Measurements from ENCODE around the gene NGEF. TPM values are rescaled to one million over a fixed set of nuclear protein-coding genes. Genes with fewer than 3 reads are reported as not detected.

Gene NGEF
- total RNA-seq, 4 donors from 2014 or later: 14.4 to 25.0 (median 17.9) TPM

DNA sequence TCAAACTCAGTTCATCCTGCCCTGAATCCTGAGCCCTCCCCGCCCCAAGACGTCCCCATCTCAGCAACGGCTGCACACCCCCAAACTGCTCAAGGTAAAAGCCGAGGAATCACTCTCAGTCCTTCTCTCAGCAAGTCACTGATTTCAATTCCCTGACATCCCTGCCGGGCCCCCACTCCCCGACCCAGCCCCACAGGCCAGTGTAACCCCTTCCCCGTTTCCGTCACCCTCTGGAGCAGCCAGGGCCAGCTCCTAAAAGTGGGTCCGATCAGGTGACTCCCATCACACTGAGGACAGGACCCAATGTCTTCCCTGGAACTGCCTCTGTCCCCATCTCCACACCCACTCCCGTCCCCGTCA, 122.5 kb downstream of the NGEF start:
- no peaks in the 10 kb centered on the region for H3K27me3 ChIP-seq
- H3K9me3 ChIP-seq: no peaks in the 10 kb centered on the region
- peaks cover 3% of the 10 kb centered on the region for H3K36me3 ChIP-seq
- DNase-seq (ENCODE audit: low spot score in 2 of 2): no peak
- H3K27ac ChIP-seq: no peak overlapping the region
- no peak overlapping the region for H3K4me3 ChIP-seq
- H3K4me1 ChIP-seq: peaks cover 20% of the 10 kb centered on the region
- TF ChIP-seq POLR2A (IDR thresholded peaks at IDR 0.05) (no peak), EP300 (IDR thresholded peaks at IDR 0.05) (no peak), POLR2AphosphoS5 (IDR thresholded peaks at IDR 0.05) (no peak)
- TF ChIP-seq, protein P1, sequence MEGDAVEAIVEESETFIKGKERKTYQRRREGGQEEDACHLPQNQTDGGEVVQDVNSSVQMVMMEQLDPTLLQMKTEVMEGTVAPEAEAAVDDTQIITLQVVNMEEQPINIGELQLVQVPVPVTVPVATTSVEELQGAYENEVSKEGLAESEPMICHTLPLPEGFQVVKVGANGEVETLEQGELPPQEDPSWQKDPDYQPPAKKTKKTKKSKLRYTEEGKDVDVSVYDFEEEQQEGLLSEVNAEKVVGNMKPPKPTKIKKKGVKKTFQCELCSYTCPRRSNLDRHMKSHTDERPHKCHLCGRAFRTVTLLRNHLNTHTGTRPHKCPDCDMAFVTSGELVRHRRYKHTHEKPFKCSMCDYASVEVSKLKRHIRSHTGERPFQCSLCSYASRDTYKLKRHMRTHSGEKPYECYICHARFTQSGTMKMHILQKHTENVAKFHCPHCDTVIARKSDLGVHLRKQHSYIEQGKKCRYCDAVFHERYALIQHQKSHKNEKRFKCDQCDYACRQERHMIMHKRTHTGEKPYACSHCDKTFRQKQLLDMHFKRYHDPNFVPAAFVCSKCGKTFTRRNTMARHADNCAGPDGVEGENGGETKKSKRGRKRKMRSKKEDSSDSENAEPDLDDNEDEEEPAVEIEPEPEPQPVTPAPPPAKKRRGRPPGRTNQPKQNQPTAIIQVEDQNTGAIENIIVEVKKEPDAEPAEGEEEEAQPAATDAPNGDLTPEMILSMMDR (IDR thresholded peaks at IDR 0.05): no peak
- 85% methylated on average over 11 of the region's 11 CpGs for WGBS

DNA sequence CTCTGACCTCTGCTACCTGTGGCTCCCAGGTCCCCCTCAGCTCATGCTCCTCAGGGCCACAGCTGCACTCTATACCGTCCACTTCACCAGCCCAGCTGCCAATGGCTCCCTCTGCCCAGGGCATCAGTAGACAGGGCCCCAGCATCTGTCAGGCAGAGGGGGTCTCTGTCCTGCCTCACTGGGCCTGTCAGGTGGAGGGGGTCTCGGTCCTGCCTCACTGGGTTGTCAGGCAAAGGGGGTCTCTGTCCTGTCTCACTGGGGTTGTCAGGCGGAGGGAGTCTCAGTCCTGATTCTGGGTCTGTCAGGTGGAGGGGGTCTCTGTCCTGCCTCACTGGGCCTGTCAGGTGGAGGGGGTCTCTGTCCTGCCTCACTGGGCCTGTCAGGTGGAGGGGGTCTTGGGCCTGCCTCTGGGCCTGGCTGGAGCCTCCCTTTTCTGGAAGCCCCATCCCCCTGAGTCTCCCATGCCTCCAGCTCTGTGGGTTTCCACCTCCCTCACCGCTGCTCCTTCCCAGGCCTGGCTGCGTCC, 123.1 kb downstream of the NGEF start:
- DNase-seq (ENCODE audit: low spot score in 2 of 2): peak; percentile 52 to 58

DNA sequence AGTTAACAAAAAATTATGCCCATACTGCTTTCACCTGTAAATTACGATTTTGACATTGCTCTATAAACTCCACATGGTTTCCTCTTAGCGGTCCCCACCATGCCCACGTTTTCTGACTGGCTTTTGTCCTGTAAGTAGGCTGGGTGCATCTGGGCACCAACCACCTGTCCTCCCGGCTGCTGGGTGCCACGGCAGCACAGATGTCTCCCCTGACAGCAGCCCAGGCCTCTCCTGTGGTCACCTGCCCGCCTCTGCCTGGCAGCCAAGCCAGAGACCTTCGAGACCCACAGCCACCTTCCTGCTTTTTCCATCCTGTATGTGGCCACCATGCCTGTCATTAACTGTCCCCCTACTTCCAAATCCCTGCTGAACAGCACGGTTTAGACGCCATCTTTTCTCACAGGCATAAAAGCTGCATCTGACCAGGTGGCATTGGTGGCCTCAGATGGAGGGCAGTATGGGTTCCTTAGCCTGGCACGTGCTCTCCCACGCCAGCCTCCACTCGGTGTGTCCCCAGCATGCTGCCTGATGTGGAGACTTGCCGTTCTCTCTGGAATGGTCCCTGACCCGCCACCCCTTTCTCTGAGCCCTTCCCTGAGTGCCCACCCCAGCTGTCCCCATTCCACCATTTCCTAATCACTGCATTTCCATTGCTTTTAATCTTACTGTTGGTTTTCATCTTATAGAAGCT, 124.1 kb downstream of the NGEF start:
- no peaks in the 10 kb centered on the region for H3K27me3 ChIP-seq
- 82% methylated on average over 11 of the region's 14 CpGs for WGBS
- no peak for TF ChIP-seq POLR2A (IDR thresholded peaks at IDR 0.05)
- TF ChIP-seq, protein P1 (IDR thresholded peaks at IDR 0.05): no peak
- TF ChIP-seq POLR2AphosphoS5 (IDR thresholded peaks at IDR 0.05): no peak
- TF ChIP-seq EP300 (IDR thresholded peaks at IDR 0.05): no peak
- no peak overlapping the region for H3K27ac ChIP-seq
- DNase-seq (ENCODE audit: low spot score in 2 of 2): peak; percentile 33 to 63
- H3K36me3 ChIP-seq: peaks cover 3% of the 10 kb centered on the region
- peaks cover 27% of the 10 kb centered on the region for H3K4me1 ChIP-seq
- H3K4me3 ChIP-seq: no peak overlapping the region
- no peaks in the 10 kb centered on the region for H3K9me3 ChIP-seq

More for the DNA sequence above, 123.1 kb downstream of the NGEF start:
- Histone ChIP-seq H3K4me3 (no peak overlapping the region), H3K27ac (no peak overlapping the region), H3K36me3 (peaks cover 3% of the 10 kb centered on the region), H3K9me3 (no peaks in the 10 kb centered on the region), H3K27me3 (no peaks in the 10 kb centered on the region), H3K4me1 (peaks cover 25% of the 10 kb centered on the region)
- 98% methylated on average over 5 of the region's 5 CpGs for WGBS
- TF ChIP-seq EP300 (IDR thresholded peaks at IDR 0.05): no peak
- TF ChIP-seq, protein P1 (IDR thresholded peaks at IDR 0.05): no peak
- TF ChIP-seq POLR2AphosphoS5 (IDR thresholded peaks at IDR 0.05): no peak
- no peak for TF ChIP-seq POLR2A (IDR thresholded peaks at IDR 0.05)

DNA sequence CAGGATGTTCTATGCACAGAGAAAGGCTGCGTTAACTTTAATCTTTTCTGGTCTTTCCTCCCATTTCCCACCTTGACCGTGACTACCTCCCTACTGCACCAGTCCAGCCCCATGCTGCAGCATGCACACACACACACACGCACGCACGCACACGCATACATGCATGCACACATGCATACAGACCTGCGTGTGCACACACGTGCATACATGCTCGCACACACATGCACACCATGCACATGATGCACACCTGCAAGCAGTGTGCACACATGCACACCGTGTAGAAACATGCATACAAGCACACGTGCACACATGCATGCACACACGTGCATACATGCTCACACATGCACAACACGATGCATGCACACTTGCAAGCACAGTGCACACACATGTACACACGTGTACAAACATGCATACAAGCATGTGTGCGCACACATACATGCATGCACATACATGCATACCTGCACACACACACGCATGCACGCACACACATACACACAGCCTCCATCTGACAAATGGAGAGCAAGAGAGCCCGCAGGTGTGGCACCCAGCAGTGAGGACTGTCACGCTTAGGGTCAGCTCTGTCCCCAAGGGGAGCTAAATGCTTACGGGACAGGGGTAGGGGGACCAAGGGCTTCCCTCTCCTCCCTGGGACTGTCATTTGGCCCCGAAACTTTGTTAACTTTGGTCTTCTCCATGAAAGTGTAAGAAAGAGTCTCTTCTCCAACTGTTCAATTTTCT, 124.8 kb downstream of the NGEF start:
- peak; percentile 31 to 33 for DNase-seq (ENCODE audit: low spot score in 2 of 2)
- 91% methylated on average over 16 of the region's 21 CpGs for WGBS
- TF ChIP-seq EP300 (IDR thresholded peaks at IDR 0.05) (no peak), POLR2A (IDR thresholded peaks at IDR 0.05) (no peak), POLR2AphosphoS5 (IDR thresholded peaks at IDR 0.05) (no peak)
- TF ChIP-seq, protein P1 (IDR thresholded peaks at IDR 0.05): no peak
- Histone ChIP-seq H3K27me3 (no peaks in the 10 kb centered on the region), H3K4me1 (peaks cover 27% of the 10 kb centered on the region), H3K27ac (no peak overlapping the region), H3K9me3 (no peaks in the 10 kb centered on the region), H3K4me3 (no peak overlapping the region), H3K36me3 (peaks cover 7% of the 10 kb centered on the region)

Measured in suprapubic skin (tissue), 4 donors.